T-helper 1 cell treated with Interleukin-12 subunit alpha and Interleukin-12 subunit beta and Interleukin-4 antibody, amounts not matched to agents 30 μg/mL and 1 μg/mL, for 36 hours (primary cell): ENCODE data around the gene RNF144B.
"Not testable (repeated sequence)": the region's sequence is repeated elsewhere in the genome, so short reads cannot be mapped to it uniquely, and the experiment has no call there.

Source experiments
- H3K27ac Mint-ChIP-seq: one replicate; pipeline ENCODE4 v1.8.0; 2021; ENCODE audit warnings: mild to moderate bottlenecking, mixed read lengths
- H3K27me3 Mint-ChIP-seq: one replicate; pipeline ENCODE4 v1.8.0; 2021; ENCODE audit warnings: low read depth, mixed read lengths
- H3K36me3 Mint-ChIP-seq: one replicate; pipeline ENCODE4 v1.8.0; 2021; ENCODE audit warnings: low read depth, mixed read lengths
- H3K4me1 Mint-ChIP-seq: one replicate; pipeline ENCODE4 v1.8.0; 2021; ENCODE audit warnings: low read depth, mixed read lengths
- H3K4me3 Mint-ChIP-seq: one replicate; pipeline ENCODE4 v1.8.0; 2021; ENCODE audit warnings: mild to moderate bottlenecking, moderate library complexity, mixed read lengths
- H3K9me3 Mint-ChIP-seq: one replicate; pipeline ENCODE4 v1.8.0; 2021; ENCODE audit warnings: mixed read lengths

RNF144B gene

GRCh38 chr6:18360188-18360587 is 27.0 kb upstream of the RNF144B start:
- Mint-ChIP-seq H3K27me3 (no peaks in the 10 kb centered on the region), H3K4me1 (no peaks in the 10 kb centered on the region), H3K27ac (no peak overlapping the region), H3K9me3 (peaks cover 13% of the 10 kb centered on the region), H3K36me3 (no peaks in the 10 kb centered on the region), H3K4me3 (no peak overlapping the region)

- Mint-ChIP-seq H3K27me3 (no peaks in the 10 kb centered on the region), H3K27ac (no peak overlapping the region)
Measured at GRCh38 chr6:18362058-18362561, 25.0 kb upstream of the RNF144B start.

DNA sequence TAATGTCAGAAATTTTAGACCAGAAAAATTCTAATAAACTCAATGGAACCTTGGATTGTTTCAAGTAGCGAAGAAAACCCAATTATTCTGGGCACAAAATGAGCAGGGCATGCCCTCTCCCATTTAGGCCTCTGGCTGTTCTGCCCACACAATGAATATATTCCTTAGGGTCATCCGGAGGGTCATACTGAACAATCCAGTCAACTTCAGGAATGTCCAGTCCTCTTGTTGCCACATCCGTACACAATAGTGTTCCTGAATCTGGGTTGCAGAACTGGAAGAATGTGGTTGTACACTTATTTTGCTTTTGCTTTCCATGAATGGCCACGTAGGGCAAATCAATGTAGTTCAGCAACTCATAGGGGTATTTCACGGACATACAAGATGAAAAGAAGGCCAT is 23.4 kb upstream of the RNF144B start:
- Mint-ChIP-seq H3K27me3 (no peaks in the 10 kb centered on the region), H3K9me3 (peaks cover 4% of the 10 kb centered on the region), H3K4me3 (no peak overlapping the region), H3K4me1 (no peaks in the 10 kb centered on the region), H3K36me3 (no peaks in the 10 kb centered on the region), H3K27ac (no peak overlapping the region)

More at GRCh38 chr6:18362058-18362561, 25.0 kb upstream of the RNF144B start:
- Mint-ChIP-seq H3K36me3 (no peaks in the 10 kb centered on the region), H3K9me3 (peaks cover 10% of the 10 kb centered on the region), H3K4me1 (no peaks in the 10 kb centered on the region), H3K4me3 (no peak overlapping the region)

- H3K36me3 Mint-ChIP-seq, H3K9me3 Mint-ChIP-seq, H3K4me1 Mint-ChIP-seq, H3K27ac Mint-ChIP-seq, H3K27me3 Mint-ChIP-seq, H3K4me3 Mint-ChIP-seq: not testable (repeated sequence)
Measured at GRCh38 chr6:18364561-18364960, 22.6 kb upstream of the RNF144B start.

- Mint-ChIP-seq H3K36me3 (no peaks in the 10 kb centered on the region), H3K4me1 (no peaks in the 10 kb centered on the region), H3K4me3 (no peak overlapping the region)
Measured at GRCh38 chr6:18367371-18367770, 19.8 kb upstream of the RNF144B start.

GRCh38 chr6:18368277-18369105 is 18.7 kb upstream of the RNF144B start:
- Mint-ChIP-seq H3K27ac (no peak overlapping the region), H3K4me1 (no peaks in the 10 kb centered on the region), H3K36me3 (no peaks in the 10 kb centered on the region), H3K4me3 (no peak overlapping the region), H3K27me3 (peaks cover 6% of the 10 kb centered on the region), H3K9me3 (no peaks in the 10 kb centered on the region)

More at GRCh38 chr6:18367371-18367770, 19.8 kb upstream of the RNF144B start:
- Mint-ChIP-seq H3K9me3 (no peaks in the 10 kb centered on the region), H3K27me3 (peaks cover 3% of the 10 kb centered on the region), H3K27ac (no peak overlapping the region)

DNA sequence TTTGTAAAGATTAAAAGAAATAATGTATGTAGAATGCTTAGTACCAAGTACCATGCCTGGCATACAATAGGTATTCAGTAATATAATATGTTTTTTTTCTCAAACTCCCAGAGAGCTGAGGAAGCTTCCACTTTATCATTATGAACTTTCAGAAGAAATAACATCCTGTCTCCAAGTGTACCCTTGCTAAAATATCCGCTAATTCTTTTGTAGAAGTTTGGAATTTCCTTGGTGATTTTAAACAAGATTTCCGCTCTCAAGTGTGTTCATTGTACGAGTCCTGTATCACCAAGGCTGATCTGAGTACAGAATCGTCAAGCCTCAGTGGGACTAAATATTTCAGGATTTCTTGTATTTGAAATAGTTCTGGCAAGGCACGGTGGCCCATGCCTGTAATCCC is 16.1 kb upstream of the RNF144B start:
- Mint-ChIP-seq H3K27ac (no peak overlapping the region), H3K27me3 (peaks cover 8% of the 10 kb centered on the region), H3K36me3 (no peaks in the 10 kb centered on the region), H3K4me3 (no peak overlapping the region), H3K9me3 (no peaks in the 10 kb centered on the region), H3K4me1 (no peaks in the 10 kb centered on the region)

GRCh38 chr6:18371656-18372055 is 15.5 kb upstream of the RNF144B start:
- H3K27me3 Mint-ChIP-seq = peaks cover 8% of the 10 kb centered on the region
- H3K4me3 Mint-ChIP-seq = no peak overlapping the region
- H3K36me3 Mint-ChIP-seq = no peaks in the 10 kb centered on the region
- H3K9me3 Mint-ChIP-seq = no peaks in the 10 kb centered on the region
- no peak overlapping the region for H3K27ac Mint-ChIP-seq
- H3K4me1 Mint-ChIP-seq = no peaks in the 10 kb centered on the region

DNA sequence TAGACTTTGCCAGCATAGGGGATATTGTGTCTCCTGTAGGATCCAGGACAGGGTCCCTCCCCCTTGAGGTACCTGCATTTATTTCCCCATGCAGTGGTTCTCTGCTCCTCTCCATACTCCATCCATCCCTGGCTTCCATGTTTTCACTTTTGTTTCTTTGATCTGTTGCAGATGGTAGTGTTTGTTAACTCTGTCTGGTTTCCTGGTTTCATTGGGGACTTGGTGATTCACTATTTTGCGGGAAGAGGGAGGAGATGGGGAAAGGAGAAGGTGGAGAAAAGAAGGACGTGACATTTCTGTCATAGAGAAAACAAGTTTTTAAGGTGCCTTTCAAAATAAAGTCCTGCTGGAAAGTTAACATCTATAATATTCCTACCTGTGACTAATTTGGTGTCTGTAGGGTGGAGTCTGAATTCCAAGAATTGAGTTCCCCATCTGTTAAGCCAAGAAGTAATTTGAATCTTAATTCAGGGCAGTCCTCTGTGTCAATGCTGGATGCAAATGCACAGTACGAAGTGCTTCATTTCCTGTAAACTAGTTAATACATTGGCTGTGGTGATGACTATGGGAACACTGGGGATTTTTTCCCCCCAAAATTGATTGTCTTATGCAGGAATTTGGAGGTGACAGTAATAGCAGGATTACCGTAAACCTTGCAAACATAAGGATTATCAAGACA is 6.9 kb upstream of the RNF144B start:
- Mint-ChIP-seq H3K9me3 (no peaks in the 10 kb centered on the region), H3K4me3 (no peak overlapping the region), H3K27ac (no peak overlapping the region), H3K27me3 (peaks cover 6% of the 10 kb centered on the region), H3K36me3 (no peaks in the 10 kb centered on the region), H3K4me1 (no peaks in the 10 kb centered on the region)

GRCh38 chr6:18380851-18381250 is 6.3 kb upstream of the RNF144B start:
- H3K27me3 Mint-ChIP-seq = peaks cover 3% of the 10 kb centered on the region
- no peaks in the 10 kb centered on the region for H3K9me3 Mint-ChIP-seq
- H3K4me1 Mint-ChIP-seq = no peaks in the 10 kb centered on the region
- no peak overlapping the region for H3K4me3 Mint-ChIP-seq
- H3K36me3 Mint-ChIP-seq = no peaks in the 10 kb centered on the region
- no peak overlapping the region for H3K27ac Mint-ChIP-seq

- no peak overlapping the region for H3K4me3 Mint-ChIP-seq
Measured at GRCh38 chr6:18383441-18383840, 3.7 kb upstream of the RNF144B start.

DNA sequence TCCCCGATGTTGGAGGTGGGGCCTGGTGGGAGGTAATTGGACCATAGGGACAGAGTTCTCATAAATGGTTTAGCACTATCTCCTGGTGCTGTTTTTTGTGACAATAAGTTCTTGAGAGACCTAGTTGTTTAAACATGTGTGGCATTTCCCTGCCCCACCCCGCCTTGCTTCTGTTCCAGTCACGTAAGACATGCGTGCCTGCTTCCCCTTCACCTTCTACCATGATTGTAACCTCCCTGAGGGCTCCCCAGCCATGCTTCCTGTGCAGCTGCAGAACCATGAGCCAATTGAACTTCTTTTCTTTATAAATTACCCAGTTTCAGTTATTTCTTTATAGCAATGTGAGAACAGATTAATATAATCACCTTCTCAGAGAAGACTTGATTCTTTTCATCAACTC is 2.5 kb upstream of the RNF144B start:
- Mint-ChIP-seq H3K4me3 (no peak overlapping the region), H3K27ac (no peak overlapping the region), H3K27me3 (peaks cover 29% of the 10 kb centered on the region)

More at GRCh38 chr6:18383441-18383840, 3.7 kb upstream of the RNF144B start:
- H3K27me3 Mint-ChIP-seq = peaks cover 24% of the 10 kb centered on the region
- H3K9me3 Mint-ChIP-seq = no peaks in the 10 kb centered on the region
- H3K27ac Mint-ChIP-seq = no peak overlapping the region
- peaks cover 16% of the 10 kb centered on the region for H3K4me1 Mint-ChIP-seq
- H3K36me3 Mint-ChIP-seq = no peaks in the 10 kb centered on the region

GRCh38 chr6:18386298-18386976 is 713 bp upstream of the RNF144B start:
- Mint-ChIP-seq H3K27me3 (peaks cover 33% of the 10 kb centered on the region), H3K9me3 (no peaks in the 10 kb centered on the region), H3K27ac (no peak overlapping the region), H3K4me3 (peak overlapping the region; percentile 94), H3K4me1 (peaks cover 19% of the 10 kb centered on the region), H3K36me3 (no peaks in the 10 kb centered on the region)

More for the DNA sequence above, 2.5 kb upstream of the RNF144B start:
- H3K9me3 Mint-ChIP-seq = no peaks in the 10 kb centered on the region
- H3K4me1 Mint-ChIP-seq = peaks cover 17% of the 10 kb centered on the region
- no peaks in the 10 kb centered on the region for H3K36me3 Mint-ChIP-seq

DNA sequence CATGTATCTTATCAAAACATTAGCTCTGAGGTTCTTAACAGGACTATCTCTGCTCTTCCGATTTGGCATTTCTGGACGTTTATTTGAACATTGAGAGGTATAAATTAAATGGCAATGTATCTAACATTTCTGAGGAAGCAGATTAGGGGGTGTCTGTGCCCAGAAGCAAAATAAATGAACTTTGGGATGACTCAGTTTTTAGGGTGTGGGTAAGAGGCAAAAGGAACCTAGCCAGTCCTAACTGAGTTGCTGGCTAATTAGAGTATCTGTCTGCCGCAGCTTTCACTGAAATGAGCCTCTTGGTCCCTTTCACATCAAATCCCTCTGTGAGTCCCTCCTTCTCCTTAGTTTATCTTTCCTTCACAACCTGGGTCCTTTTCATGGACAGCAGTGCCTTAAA is 1.1 kb downstream of the RNF144B start:
- Mint-ChIP-seq H3K36me3 (no peaks in the 10 kb centered on the region), H3K4me3 (peak overlapping the region; percentile 94), H3K27ac (no peak overlapping the region), H3K27me3 (peaks cover 30% of the 10 kb centered on the region), H3K9me3 (no peaks in the 10 kb centered on the region), H3K4me1 (peaks cover 19% of the 10 kb centered on the region)
